DND-41 (cell line): ENCODE results near the gene NETO2.
A peak's percentile ranks its signal among the peaks of the same experiment; 100 is the strongest.

ENCODE experiments used
- ATAC-seq: fragments of 200-7000 bp; cut with Tn5 transposase; 3 replicates; pipeline ENCODE4 v1.9.1; 2021; ENCODE audit warnings: low read depth; ENCODE audit not compliant: insufficient read depth
- DNase-seq: peaks from one replicate; pipeline ENCODE4 v3.0.0-alpha.2; 2020
- H2AFZ ChIP-seq: 2 replicates; pipeline ENCODE4 v1.6.0; 2012; ENCODE audit warnings: low read depth, low read length
- H3K27ac ChIP-seq: 2 replicates; pipeline ENCODE4 v1.5.1; 2012; ENCODE audit warnings: low read length, inconsistent platforms
- H3K27me3 ChIP-seq: fragments of 200-600 bp; sonication (generic); 2 replicates; pipeline ENCODE4 v1.6.0; 2012; ENCODE audit warnings: low read length, mild to moderate bottlenecking, inconsistent platforms; ENCODE audit not compliant: insufficient read depth, poor library complexity
- H3K36me3 ChIP-seq: 2 replicates; pipeline ENCODE4 v1.5.1; 2012; ENCODE audit warnings: low read length, inconsistent platforms; ENCODE audit not compliant: insufficient read depth
- H3K4me1 ChIP-seq: 2 replicates; pipeline ENCODE4 v1.5.1; 2012; ENCODE audit warnings: mild to moderate bottlenecking, low read length; ENCODE audit not compliant: insufficient read depth
- H3K4me2 ChIP-seq: 2 replicates; pipeline ENCODE4 v1.6.0; 2012; ENCODE audit warnings: mild to moderate bottlenecking, moderate library complexity, low read length, inconsistent platforms; ENCODE audit not compliant: insufficient read depth
- H3K4me3 ChIP-seq, 2 experiments: fragments of 200-600 bp in 1 of 2; shearing (Covaris generic) in 1 of 2; 2 replicates each; pipeline ENCODE4 v1.5.1; 2012 to 2016; ENCODE audit warnings: inconsistent platforms in 2 of 2, low read length in 2 of 2, mild to moderate bottlenecking in 2 of 2, low read depth in 1 of 2, moderate library complexity in 1 of 2
- H3K79me2 ChIP-seq: 2 replicates; pipeline ENCODE4 v1.6.0; 2012; ENCODE audit warnings: low read length, inconsistent platforms; ENCODE audit not compliant: insufficient read depth
- H3K9ac ChIP-seq: 2 replicates; pipeline ENCODE4 v1.6.0; 2012; ENCODE audit warnings: low read depth, mild to moderate bottlenecking, inconsistent platforms, low read length, moderate library complexity
- H3K9me3 ChIP-seq: 2 replicates; pipeline ENCODE4 v1.5.1; 2012; ENCODE audit warnings: low read length, moderate library complexity, mild to moderate bottlenecking, inconsistent platforms; ENCODE audit not compliant: insufficient read depth, severe bottlenecking
- H4K20me1 ChIP-seq: 2 replicates; pipeline ENCODE4 v1.6.0; 2012; ENCODE audit warnings: low read length; ENCODE audit not compliant: insufficient read depth
- EZH2 ChIP-seq: IDR thresholded peaks from 3 replicates; pipeline ENCODE4 v1.6.1; 2012; ENCODE audit warnings: borderline replicate concordance, low read depth, mild to moderate bottlenecking, moderate library complexity, low read length, inconsistent platforms; ENCODE audit not compliant: severe bottlenecking
- TF ChIP-seq, protein P1 (sequence below): IDR thresholded peaks from 2 replicates; pipeline ENCODE4 v1.5.1; 2012; ENCODE audit warnings: borderline replicate concordance, low read length, moderate library complexity, mild to moderate bottlenecking; ENCODE audit not compliant: poor library complexity, severe bottlenecking; ENCODE audit errors: extremely low read depth

NETO2 gene

DNA sequence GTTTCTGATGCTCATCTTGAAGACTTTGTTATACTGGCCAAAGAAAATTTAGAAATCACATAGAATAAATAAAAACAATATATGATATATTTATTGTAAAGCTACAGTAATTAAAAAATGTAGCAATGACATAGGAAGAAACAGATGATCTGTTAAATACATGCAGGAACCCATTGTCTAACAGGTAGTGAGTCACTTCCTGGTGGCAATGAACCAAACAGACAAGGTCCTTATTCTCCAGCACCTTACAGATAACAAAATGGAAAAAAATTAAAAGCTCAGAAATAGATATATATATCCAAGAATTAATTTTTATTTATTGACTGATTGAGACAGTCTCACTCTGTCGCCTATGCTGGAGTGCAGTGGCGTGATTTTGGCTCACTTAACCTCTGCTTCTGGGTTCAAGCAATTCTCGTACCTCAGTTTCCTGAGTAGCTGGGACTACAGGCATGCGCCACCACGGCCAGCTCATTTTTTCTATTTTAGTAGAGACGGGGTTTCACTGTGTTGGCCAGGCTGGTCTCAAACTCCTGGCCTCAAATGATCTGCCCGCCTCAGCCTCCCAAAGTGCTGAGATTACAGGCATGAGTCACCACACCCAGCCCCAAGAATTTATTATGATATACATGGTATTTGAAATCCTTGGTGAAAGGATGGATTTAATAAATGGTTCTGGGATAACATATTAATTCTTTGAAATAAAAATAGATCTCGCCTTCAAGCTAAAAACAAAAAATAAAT lies 7.5 kb downstream of the NETO2 start:
- H2AFZ ChIP-seq: no peak overlapping the region
- H3K27ac ChIP-seq: no peak overlapping the region
- ATAC-seq: no peak

DNA sequence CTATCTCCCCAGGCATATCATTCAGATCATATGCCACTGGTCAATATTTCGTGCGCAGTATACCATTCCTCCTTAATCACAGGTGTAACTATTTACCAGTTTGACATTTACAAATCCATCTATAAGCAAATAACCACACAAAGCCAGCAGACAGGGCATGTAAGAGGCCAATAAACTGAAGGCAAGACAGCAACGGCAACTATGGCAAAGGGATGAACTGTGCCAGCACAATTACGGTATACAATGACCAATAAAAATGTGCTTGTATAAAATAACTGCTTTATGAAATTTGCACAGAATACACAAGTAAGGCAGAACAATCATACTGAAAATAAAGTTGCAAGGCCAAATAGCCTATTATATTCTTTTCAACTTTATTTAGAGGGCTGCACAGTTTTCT lies 9.2 kb downstream of the NETO2 start:
- Histone ChIP-seq H4K20me1 (no peaks in the 10 kb centered on the region), H3K4me3 (no peak overlapping the region), H3K4me2 (no peak overlapping the region), H3K4me1 (no peaks in the 10 kb centered on the region), H3K27ac (no peak overlapping the region), H3K27me3 (no peaks in the 10 kb centered on the region), H2AFZ (no peak overlapping the region), H3K9ac (no peak overlapping the region), H3K79me2 (no peaks in the 10 kb centered on the region), H3K9me3 (no peaks in the 10 kb centered on the region), H3K36me3 (no peaks in the 10 kb centered on the region)
- TF ChIP-seq, protein P1, sequence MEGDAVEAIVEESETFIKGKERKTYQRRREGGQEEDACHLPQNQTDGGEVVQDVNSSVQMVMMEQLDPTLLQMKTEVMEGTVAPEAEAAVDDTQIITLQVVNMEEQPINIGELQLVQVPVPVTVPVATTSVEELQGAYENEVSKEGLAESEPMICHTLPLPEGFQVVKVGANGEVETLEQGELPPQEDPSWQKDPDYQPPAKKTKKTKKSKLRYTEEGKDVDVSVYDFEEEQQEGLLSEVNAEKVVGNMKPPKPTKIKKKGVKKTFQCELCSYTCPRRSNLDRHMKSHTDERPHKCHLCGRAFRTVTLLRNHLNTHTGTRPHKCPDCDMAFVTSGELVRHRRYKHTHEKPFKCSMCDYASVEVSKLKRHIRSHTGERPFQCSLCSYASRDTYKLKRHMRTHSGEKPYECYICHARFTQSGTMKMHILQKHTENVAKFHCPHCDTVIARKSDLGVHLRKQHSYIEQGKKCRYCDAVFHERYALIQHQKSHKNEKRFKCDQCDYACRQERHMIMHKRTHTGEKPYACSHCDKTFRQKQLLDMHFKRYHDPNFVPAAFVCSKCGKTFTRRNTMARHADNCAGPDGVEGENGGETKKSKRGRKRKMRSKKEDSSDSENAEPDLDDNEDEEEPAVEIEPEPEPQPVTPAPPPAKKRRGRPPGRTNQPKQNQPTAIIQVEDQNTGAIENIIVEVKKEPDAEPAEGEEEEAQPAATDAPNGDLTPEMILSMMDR: no peak
- no peak for TF ChIP-seq EZH2
- DNase-seq (no peak), ATAC-seq (no peak)

More for the DNA sequence above, 7.5 kb downstream of the NETO2 start:
- Histone ChIP-seq H3K4me3 (no peak overlapping the region), H3K9me3 (no peaks in the 10 kb centered on the region), H3K4me1 (no peaks in the 10 kb centered on the region), H3K4me2 (no peak overlapping the region), H3K36me3 (no peaks in the 10 kb centered on the region), H3K79me2 (no peaks in the 10 kb centered on the region), H3K27me3 (no peaks in the 10 kb centered on the region), H4K20me1 (no peaks in the 10 kb centered on the region), H3K9ac (no peak overlapping the region)
- no peak for DNase-seq
- no peak for TF ChIP-seq EZH2
- TF ChIP-seq, protein P1: no peak

DNA sequence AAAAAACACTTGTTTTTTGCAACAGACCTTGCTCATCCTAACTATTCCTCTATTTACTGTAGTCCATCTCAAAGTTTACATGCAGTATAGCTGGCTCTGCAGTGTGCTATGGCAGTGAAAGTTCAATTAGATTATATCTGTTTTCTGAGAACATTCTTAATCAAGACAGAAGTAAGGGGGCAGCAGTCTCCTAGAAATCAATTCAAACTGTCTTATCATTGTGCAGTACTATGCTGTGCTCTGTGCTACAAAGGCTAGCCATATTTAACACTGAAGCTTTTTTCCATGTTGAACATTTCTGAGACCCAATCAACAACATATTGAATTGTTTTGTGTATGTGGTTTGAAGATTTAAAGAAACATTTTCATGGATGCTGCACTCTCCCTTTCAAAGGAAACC lies 11.4 kb downstream of the NETO2 start:
- no peaks in the 10 kb centered on the region for H3K79me2 ChIP-seq
- no peak overlapping the region for H2AFZ ChIP-seq
- H3K27ac ChIP-seq: no peak overlapping the region
- no peak overlapping the region for H3K4me2 ChIP-seq
- no peak for TF ChIP-seq EZH2
- TF ChIP-seq, protein P1: peak; percentile 35
- no peaks in the 10 kb centered on the region for H3K9me3 ChIP-seq
- DNase-seq (no peak), ATAC-seq (peak; percentile 40; the same call in 1 of the 3 replicates)
- no peak overlapping the region for H3K4me3 ChIP-seq
- no peaks in the 10 kb centered on the region for H3K4me1 ChIP-seq
- no peak overlapping the region for H3K9ac ChIP-seq
- H4K20me1 ChIP-seq: no peaks in the 10 kb centered on the region
- no peaks in the 10 kb centered on the region for H3K27me3 ChIP-seq
- H3K36me3 ChIP-seq: no peaks in the 10 kb centered on the region
